ENCODE results near the gene FCN3.

Gene FCN3

GRCh38 chr1:27322569-27323240 lies 51.9 kb downstream of the FCN3 start:
- no peaks in the 10 kb centered on the region for H3K9me3 ChIP-seq (ENCODE audit: control insufficient read depth, insufficient read depth, low read length)
- no CpG with 5 or more reads among the region's 10 CpGs for WGBS (ENCODE audit: insufficient coverage, insufficient read length)
- H3K27me3 ChIP-seq (ENCODE audit: control insufficient read depth, insufficient read depth, low read length): no peaks in the 10 kb centered on the region
- H3K4me1 ChIP-seq (ENCODE audit: control insufficient read depth, insufficient read depth, low read length): no peaks in the 10 kb centered on the region
- DNase-seq (ENCODE audit: low read depth, low spot score): no peak
- H3K27ac ChIP-seq (ENCODE audit: low read length): no peak overlapping the region
- H3K36me3 ChIP-seq (ENCODE audit: control insufficient read depth, insufficient read depth, low read length): peaks cover 9% of the 10 kb centered on the region; the same call in 1 of the 2 replicates
- H3K4me3 ChIP-seq (ENCODE audit: low read length): peak overlapping the region; percentile 93

DNA sequence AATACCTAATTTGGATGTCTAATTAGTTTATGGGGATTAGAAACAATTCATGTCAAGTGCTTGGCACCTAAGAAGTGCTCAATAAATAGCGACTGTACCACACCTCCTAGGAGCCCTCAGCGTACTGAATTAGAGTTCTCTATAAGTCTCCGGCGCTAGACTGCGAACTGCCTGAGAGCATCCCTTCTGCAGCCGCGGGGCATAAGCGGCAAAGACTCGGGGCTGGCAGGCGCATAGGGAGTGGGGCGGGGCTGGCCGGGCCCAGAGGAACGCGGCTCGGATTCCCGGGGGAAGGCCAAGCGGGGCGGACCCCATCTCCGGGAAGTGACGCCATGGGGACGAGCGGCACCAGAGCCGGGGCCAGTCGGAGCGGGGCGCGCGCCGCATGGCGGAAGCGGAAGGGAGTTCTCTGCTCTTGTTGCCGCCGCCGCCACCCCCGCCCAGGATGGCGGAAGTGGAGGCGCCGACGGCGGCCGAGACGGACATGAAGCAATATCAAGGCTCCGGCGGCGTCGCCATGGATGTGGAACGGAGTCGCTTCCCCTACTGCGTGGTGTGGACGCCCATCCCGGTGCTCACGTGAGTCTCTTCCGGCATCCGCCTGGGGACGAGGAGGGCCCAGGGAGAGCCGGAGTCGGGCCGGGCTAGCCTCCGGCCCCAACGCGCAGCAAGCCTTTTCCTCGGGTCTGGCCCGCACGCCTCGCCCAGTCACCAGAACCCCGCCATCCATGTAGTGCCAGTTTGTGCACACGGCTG lies 52.6 kb downstream of the FCN3 start, which contains the start of gene TMEM222:
Gene TMEM222, plus strand, starts transcription at position 351 of the 756 bp plus-strand sequence. Its CDS starts 35 bp downstream, at position 386.
- Histone ChIP-seq H3K36me3 (ENCODE audit: control insufficient read depth, insufficient read depth, low read length) (peaks cover 9% of the 10 kb centered on the region; the same call in 1 of the 2 replicates), H3K27me3 (ENCODE audit: control insufficient read depth, insufficient read depth, low read length) (no peaks in the 10 kb centered on the region), H3K4me3 (ENCODE audit: low read length) (peak within 1 kb of the TSS; percentile 93), H3K27ac (ENCODE audit: low read length) (no peak within 1 kb of the TSS), H3K9me3 (ENCODE audit: control insufficient read depth, insufficient read depth, low read length) (no peaks in the 10 kb centered on the region), H3K4me1 (ENCODE audit: control insufficient read depth, insufficient read depth, low read length) (no peaks in the 10 kb centered on the region)
- no CpG with 5 or more reads among the region's 67 CpGs for WGBS (ENCODE audit: insufficient coverage, insufficient read length)
- no peak for DNase-seq (ENCODE audit: low read depth, low spot score)
